Right atrium auricular region (tissue), 2 donors: ENCODE measurements around the gene RBM38. TPM values are rescaled to one million over a fixed set of nuclear protein-coding genes. Genes with fewer than 3 reads are reported as not detected.

Source experiments
- DNase-seq: peaks from one replicate; pipeline ENCODE4 v3.0.0-alpha.2; 2019; ENCODE audit warnings: low spot score
- H3K27ac ChIP-seq, 2 donors: fragments of 200-600 bp; sonication (generic); 1 replicate in 1 of 2; 2 replicates in 1 of 2; pipeline ENCODE4 v1.5.1; 2016 to 2019
- H3K27me3 ChIP-seq, 2 donors: fragments of 200-600 bp; sonication (generic); one replicate each; pipeline versions ENCODE4 v1.5.1 to v1.6.0; 2017 to 2019
- H3K36me3 ChIP-seq: fragments of 200-600 bp; sonication (generic); one replicate; pipeline ENCODE4 v1.5.1; 2016
- H3K4me1 ChIP-seq, 2 donors: fragments of 200-600 bp; sonication (generic); one replicate each; pipeline versions ENCODE4 v1.5.1 to v1.6.0; 2017 to 2019
- H3K4me3 ChIP-seq, 2 donors: fragments of 200-600 bp; sonication (generic); 1 replicate in 1 of 2; 2 replicates in 1 of 2; pipeline ENCODE4 v1.5.1; 2017 to 2019; ENCODE audit warnings: mild to moderate bottlenecking in 1 of 2, moderate library complexity in 1 of 2
- H3K9me3 ChIP-seq, 2 donors: fragments of 200-600 bp; sonication (generic); one replicate each; pipeline ENCODE4 v1.5.1; 2019
- CTCF ChIP-seq, 2 donors: fragments of 200-600 bp; sonication (generic); IDR thresholded peaks; one replicate each; pipeline ENCODE4 v1.5.1; 2019; ENCODE audit warnings: antibody characterized with exemption in 2 of 2
- total RNA-seq, 2 donors: library from RNA; depleted of rRNA; stranded (reverse); fragments of >200 nt; gene quantifications; one replicate each; pipeline ENCODE4 v1.1.0, GENCODE V29; 2016

Gene RBM38
- total RNA-seq, 2 donors from 2014 or later = 127 to 151 TPM

- Histone ChIP-seq H3K4me3 (no peak overlapping the region), H3K9me3 (no peaks in the 10 kb centered on the region), H3K4me1 (peaks cover 0 to 51% of the 10 kb centered on the region in 2 donors), H3K27ac (peak overlapping the region; percentile 67 to 75), H3K27me3 (no peaks in the 10 kb centered on the region), H3K36me3 (no peaks in the 10 kb centered on the region)
- DNase-seq = no peak
- TF ChIP-seq CTCF (IDR thresholded peaks at IDR 0.05) = no peak
Observed at GRCh38 chr20:57432480-57432861, 41.3 kb downstream of the RBM38 start.

GRCh38 chr20:57432862-57433491 lies 41.8 kb downstream of the RBM38 start:
- Histone ChIP-seq H3K4me3 (no peak overlapping the region), H3K36me3 (no peaks in the 10 kb centered on the region), H3K27ac (peak overlapping the region; percentile 67 to 75), H3K9me3 (no peaks in the 10 kb centered on the region), H3K4me1 (peaks cover 0 to 51% of the 10 kb centered on the region in 2 donors), H3K27me3 (no peaks in the 10 kb centered on the region)
- peak; percentile 74 for DNase-seq
- TF ChIP-seq CTCF (IDR thresholded peaks at IDR 0.05) = no peak

- H3K36me3 ChIP-seq = no peaks in the 10 kb centered on the region
- H3K27me3 ChIP-seq = no peaks in the 10 kb centered on the region
- TF ChIP-seq CTCF (IDR thresholded peaks at IDR 0.05) = no peak
- peak overlapping the region; percentile 67 to 75 for H3K27ac ChIP-seq
- H3K4me3 ChIP-seq = no peak overlapping the region
- no peaks in the 10 kb centered on the region for H3K9me3 ChIP-seq
- no peak for DNase-seq
- peaks cover 0 to 60% of the 10 kb centered on the region in 2 donors for H3K4me1 ChIP-seq
Observed at GRCh38 chr20:57433657-57434389, 42.6 kb downstream of the RBM38 start.

GRCh38 chr20:57434390-57434700 lies 43.1 kb downstream of the RBM38 start:
- H3K27me3 ChIP-seq = no peaks in the 10 kb centered on the region
- peak overlapping the region; percentile 75 to 92 for H3K27ac ChIP-seq
- peaks cover 0 to 63% of the 10 kb centered on the region in 2 donors for H3K4me1 ChIP-seq
- TF ChIP-seq CTCF (IDR thresholded peaks at IDR 0.05) = peak in 1 of 2 donors; percentile 23
- no peaks in the 10 kb centered on the region for H3K36me3 ChIP-seq
- DNase-seq = no peak
- H3K9me3 ChIP-seq = no peaks in the 10 kb centered on the region
- H3K4me3 ChIP-seq = no peak overlapping the region

- TF ChIP-seq CTCF (IDR thresholded peaks at IDR 0.05) = no peak
- DNase-seq = no peak
- H3K36me3 ChIP-seq = no peaks in the 10 kb centered on the region
- no peak overlapping the region for H3K4me3 ChIP-seq
- no peaks in the 10 kb centered on the region for H3K9me3 ChIP-seq
- peaks cover 0 to 71% of the 10 kb centered on the region in 2 donors for H3K4me1 ChIP-seq
- H3K27ac ChIP-seq = peak overlapping the region; percentile 91 to 92
- no peaks in the 10 kb centered on the region for H3K27me3 ChIP-seq
Observed at GRCh38 chr20:57435105-57435497, 43.9 kb downstream of the RBM38 start.
